Smooth muscle cell (in vitro differentiated cells): ENCODE measurements around the gene GPC3. TPM values are rescaled to one million over a fixed set of nuclear protein-coding genes. Genes with fewer than 3 reads are reported as not detected.

Experiments
- DNase-seq: peaks from one replicate; lab custom pipeline; 2025; ENCODE audit not compliant: unreplicated experiment; lab: John Stamatoyannopoulos, UW
- H2AFZ ChIP-seq: fragments of 200-600 bp; sonication (generic); 2 replicates; pipeline ENCODE4 v1.6.0; 2016; ENCODE audit warnings: antibody characterized with exemption, low read depth, mild to moderate bottlenecking
- H3F3A ChIP-seq: fragments of 200-600 bp; sonication (generic); 2 replicates; pipeline ENCODE4 v1.6.0; 2017; ENCODE audit warnings: antibody characterized with exemption, low read depth
- H3K27ac ChIP-seq: fragments of 200-600 bp; sonication (generic); 2 replicates; pipeline ENCODE4 v1.5.1; 2016; ENCODE audit warnings: low read depth, mild to moderate bottlenecking
- H3K27me3 ChIP-seq: fragments of 200-600 bp; sonication (generic); 2 replicates; pipeline ENCODE4 v1.6.1; 2016; ENCODE audit warnings: low read depth, mild to moderate bottlenecking
- H3K36me3 ChIP-seq: fragments of 200-600 bp; sonication (generic); 2 replicates; pipeline ENCODE4 v1.5.1; 2016; ENCODE audit warnings: low read depth
- H3K4me1 ChIP-seq: fragments of 200-600 bp; sonication (generic); 2 replicates; pipeline ENCODE4 v1.5.1; 2016; ENCODE audit warnings: low read depth
- H3K4me2 ChIP-seq: fragments of 200-600 bp; sonication (generic); 2 replicates; pipeline ENCODE4 v1.6.0; 2016; ENCODE audit warnings: mild to moderate bottlenecking
- H3K4me3 ChIP-seq: fragments of 200-600 bp; sonication (generic); 2 replicates; pipeline ENCODE4 v1.5.1; 2016; ENCODE audit warnings: mild to moderate bottlenecking
- H3K79me2 ChIP-seq: fragments of 200-600 bp; sonication (generic); 2 replicates; pipeline ENCODE4 v1.6.0; 2016; ENCODE audit warnings: low read depth, mild to moderate bottlenecking
- H3K9ac ChIP-seq: fragments of 200-600 bp; sonication (generic); 2 replicates; pipeline ENCODE4 v1.6.0; 2016; ENCODE audit warnings: low read depth
- H3K9me3 ChIP-seq: fragments of 200-600 bp; sonication (generic); replicated peaks from 2 replicates; pipeline ENCODE4 v1.5.1; 2016; ENCODE audit warnings: low read depth
- H4K20me1 ChIP-seq: fragments of 200-600 bp; sonication (generic); 2 replicates; pipeline ENCODE4 v1.6.0; 2016; ENCODE audit warnings: low read depth
- WGBS: methylation state at CpG from one replicate; pipeline ENCODE4 v1.1.7; 2016; ENCODE audit warnings: low lambda C conversion rate; 5-methylcytosine and 5-hydroxymethylcytosine counted together
- polyA plus RNA-seq: library from polyadenylated mRNA; unstranded; fragments of >200 nt; fragmentation: Nextera tagmentation; extraction: Ambion mirVana; gene quantifications from 2 replicates; pipeline ENCODE4 v1.2.1, GENCODE V29; 2016
- total RNA-seq: library from RNA; depleted of rRNA; stranded (reverse); fragments of >200 nt; gene quantifications from 2 replicates; pipeline ENCODE4 v1.2.3, GENCODE V29; 2014
- TF ChIP-seq, protein P1 (sequence below): fragments of 200-600 bp; sonication (generic); IDR thresholded peaks from 2 replicates; pipeline ENCODE4 v1.5.1; 2017; ENCODE audit warnings: borderline replicate concordance, mild to moderate bottlenecking, antibody characterized with exemption; ENCODE audit not compliant: insufficient read depth, poor library complexity, severe bottlenecking

The GPC3 gene
- total and polyA plus RNA-seq, 2 experiments from 2014 or later = 120 to 191 TPM

GRCh38 chrX:133609166-133609565 is 376.2 kb downstream of the GPC3 start:
- no peak overlapping the region for H3K9ac ChIP-seq
- H3K4me3 ChIP-seq = no peak overlapping the region
- no peaks in the 10 kb centered on the region for H3F3A ChIP-seq
- peak overlapping the region; percentile 28 for H3K4me2 ChIP-seq
- WGBS = 62% methylated on average over 4 of the region's 4 CpGs
- no peak for DNase-seq
- H4K20me1 ChIP-seq = no peaks in the 10 kb centered on the region
- no peaks in the 10 kb centered on the region for H3K36me3 ChIP-seq
- no peaks in the 10 kb centered on the region for H3K4me1 ChIP-seq
- no peak overlapping the region for H2AFZ ChIP-seq
- H3K27me3 ChIP-seq = no peaks in the 10 kb centered on the region
- TF ChIP-seq, protein P1, sequence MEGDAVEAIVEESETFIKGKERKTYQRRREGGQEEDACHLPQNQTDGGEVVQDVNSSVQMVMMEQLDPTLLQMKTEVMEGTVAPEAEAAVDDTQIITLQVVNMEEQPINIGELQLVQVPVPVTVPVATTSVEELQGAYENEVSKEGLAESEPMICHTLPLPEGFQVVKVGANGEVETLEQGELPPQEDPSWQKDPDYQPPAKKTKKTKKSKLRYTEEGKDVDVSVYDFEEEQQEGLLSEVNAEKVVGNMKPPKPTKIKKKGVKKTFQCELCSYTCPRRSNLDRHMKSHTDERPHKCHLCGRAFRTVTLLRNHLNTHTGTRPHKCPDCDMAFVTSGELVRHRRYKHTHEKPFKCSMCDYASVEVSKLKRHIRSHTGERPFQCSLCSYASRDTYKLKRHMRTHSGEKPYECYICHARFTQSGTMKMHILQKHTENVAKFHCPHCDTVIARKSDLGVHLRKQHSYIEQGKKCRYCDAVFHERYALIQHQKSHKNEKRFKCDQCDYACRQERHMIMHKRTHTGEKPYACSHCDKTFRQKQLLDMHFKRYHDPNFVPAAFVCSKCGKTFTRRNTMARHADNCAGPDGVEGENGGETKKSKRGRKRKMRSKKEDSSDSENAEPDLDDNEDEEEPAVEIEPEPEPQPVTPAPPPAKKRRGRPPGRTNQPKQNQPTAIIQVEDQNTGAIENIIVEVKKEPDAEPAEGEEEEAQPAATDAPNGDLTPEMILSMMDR = no peak
- peaks cover 2% of the 10 kb centered on the region for H3K9me3 ChIP-seq
- H3K79me2 ChIP-seq = no peaks in the 10 kb centered on the region
- H3K27ac ChIP-seq = peak overlapping the region; percentile 70

DNA sequence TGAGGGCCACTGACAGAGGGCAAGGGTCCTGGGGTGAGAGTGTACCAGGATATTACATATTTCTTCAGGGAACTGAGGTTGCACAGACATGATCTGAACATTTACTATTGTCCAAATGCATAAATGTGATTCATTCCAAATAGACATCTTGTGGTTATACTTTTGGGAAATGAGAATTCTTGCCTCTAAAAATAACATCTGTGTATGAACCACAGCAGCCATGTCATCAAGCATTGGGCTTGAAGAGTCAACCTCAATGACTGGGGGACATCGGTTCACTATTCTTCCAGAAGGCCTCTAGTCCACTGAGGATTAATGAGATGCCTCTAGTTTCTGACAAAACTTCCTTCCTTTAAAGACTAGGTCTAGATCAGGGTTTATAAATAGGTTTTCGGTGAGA is 377.0 kb downstream of the GPC3 start:
- TF ChIP-seq, protein P1 = no peak
- H3K4me3 ChIP-seq = no peak overlapping the region
- no peaks in the 10 kb centered on the region for H3K4me1 ChIP-seq
- H4K20me1 ChIP-seq = no peaks in the 10 kb centered on the region
- H3K9ac ChIP-seq = no peak overlapping the region
- no peaks in the 10 kb centered on the region for H3K27me3 ChIP-seq
- H3K79me2 ChIP-seq = no peaks in the 10 kb centered on the region
- no peak overlapping the region for H2AFZ ChIP-seq
- peak overlapping the region; percentile 28 for H3K4me2 ChIP-seq
- no peaks in the 10 kb centered on the region for H3K36me3 ChIP-seq
- peak overlapping the region; percentile 70 for H3K27ac ChIP-seq
- DNase-seq = no peak
- 62% methylated on average over 2 of the region's 2 CpGs for WGBS
- H3F3A ChIP-seq = no peaks in the 10 kb centered on the region
- H3K9me3 ChIP-seq = no peaks in the 10 kb centered on the region

DNA sequence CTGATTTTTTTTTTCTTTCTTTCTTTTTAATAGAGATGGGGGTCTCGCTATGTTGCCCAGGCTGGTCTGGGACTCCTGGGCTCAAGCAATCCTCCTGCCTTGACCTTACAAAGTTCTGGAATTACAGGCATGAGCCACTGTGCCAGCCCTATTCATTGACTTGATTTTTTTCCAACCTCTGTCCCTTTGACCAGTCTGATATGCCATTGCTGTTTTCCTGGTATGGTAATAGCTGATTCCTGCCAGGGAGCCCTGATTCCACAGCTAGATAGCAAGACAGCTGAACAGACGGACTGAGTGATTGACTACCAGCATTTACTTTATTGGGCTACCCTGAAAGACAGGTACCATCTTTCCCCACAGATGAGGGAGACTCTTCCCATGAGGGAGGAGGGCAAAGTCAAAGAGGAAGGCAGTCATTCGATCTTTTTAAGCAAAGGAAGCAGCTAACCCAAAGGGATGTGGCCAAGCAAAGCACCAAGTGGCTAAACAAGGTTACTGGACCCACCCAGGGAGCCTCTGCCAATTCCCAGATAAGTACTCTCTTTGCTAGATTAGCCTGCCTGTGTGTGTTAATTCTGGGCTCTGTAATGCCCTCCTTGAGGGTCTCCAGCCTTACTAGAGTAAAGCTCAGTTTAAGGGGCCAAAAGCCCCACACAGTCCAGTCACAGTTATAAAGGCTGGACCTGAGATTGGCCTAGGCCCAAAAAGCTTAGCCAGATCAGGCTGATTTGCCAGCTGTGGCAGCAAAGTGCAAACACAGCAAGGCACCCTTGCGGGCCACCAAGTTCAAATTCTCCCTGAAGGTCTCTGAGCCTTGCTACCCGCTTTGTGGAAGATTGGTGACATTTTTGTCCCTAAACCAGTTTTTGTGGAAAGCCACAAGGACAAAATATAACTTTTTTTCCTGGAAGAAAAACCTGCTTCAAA is 377.7 kb downstream of the GPC3 start:
- Histone ChIP-seq H4K20me1 (no peaks in the 10 kb centered on the region), H3K9ac (no peak overlapping the region), H2AFZ (no peak overlapping the region), H3K4me1 (no peaks in the 10 kb centered on the region), H3K79me2 (no peaks in the 10 kb centered on the region), H3K4me2 (no peak overlapping the region), H3K27me3 (no peaks in the 10 kb centered on the region), H3K4me3 (no peak overlapping the region), H3K36me3 (no peaks in the 10 kb centered on the region), H3K9me3 (no peaks in the 10 kb centered on the region), H3F3A (no peaks in the 10 kb centered on the region), H3K27ac (peak overlapping the region; percentile 70)
- TF ChIP-seq, protein P1 = no peak
- DNase-seq = no peak
- 67% methylated on average over 5 of the region's 5 CpGs for WGBS
